T-helper 9 cell (primary cell): ENCODE results near the gene HTRA3.

ENCODE experiments used
- DNase-seq: peaks from one replicate; pipeline ENCODE4 v3.0.0-alpha.2; 2020

The HTRA3 gene

GRCh38 chr4:8268901-8269534 lies 536 bp upstream of the HTRA3 start:
- no peak for DNase-seq

GRCh38 chr4:8270418-8270771 lies 841 bp downstream of the HTRA3 start:
- no peak for DNase-seq

- DNase-seq, result no peak
These were observed 1.6 kb downstream of the HTRA3 start for GRCh38 chr4:8270912-8271815.

GRCh38 chr4:8271821-8272220 lies 2.3 kb downstream of the HTRA3 start:
- no peak for DNase-seq

- no peak for DNase-seq
These were observed 3.2 kb downstream of the HTRA3 start for GRCh38 chr4:8272472-8273428.

GRCh38 chr4:8273450-8273849 lies 3.9 kb downstream of the HTRA3 start:
- DNase-seq, result no peak

GRCh38 chr4:8274066-8274652 lies 4.6 kb downstream of the HTRA3 start:
- no peak for DNase-seq

- no peak for DNase-seq
These were observed 5.4 kb downstream of the HTRA3 start for GRCh38 chr4:8274765-8275547.

GRCh38 chr4:8275548-8275910 lies 6.0 kb downstream of the HTRA3 start:
- no peak for DNase-seq

- DNase-seq, result no peak
These were observed 7.0 kb downstream of the HTRA3 start for GRCh38 chr4:8276358-8277240.

- DNase-seq, result no peak
These were observed 7.9 kb downstream of the HTRA3 start for GRCh38 chr4:8277356-8278008.

GRCh38 chr4:8278009-8278395 lies 8.4 kb downstream of the HTRA3 start:
- DNase-seq, result no peak

GRCh38 chr4:8278421-8279287 lies 9.1 kb downstream of the HTRA3 start:
- no peak for DNase-seq

- no peak for DNase-seq
These were observed 10.0 kb downstream of the HTRA3 start for GRCh38 chr4:8279321-8280157.

- no peak for DNase-seq
These were observed 10.8 kb downstream of the HTRA3 start for GRCh38 chr4:8280158-8280875.

GRCh38 chr4:8280876-8281440 lies 11.4 kb downstream of the HTRA3 start:
- no peak for DNase-seq

GRCh38 chr4:8281519-8282133 lies 12.1 kb downstream of the HTRA3 start:
- no peak for DNase-seq
